Epithelial cell of proximal tubule (primary cell): ENCODE data around the gene MC2R. TPM values are rescaled to one million over a fixed set of nuclear protein-coding genes. Genes with fewer than 3 reads are reported as not detected.

Source experiments
- DNase-seq: peaks from one replicate; pipeline ENCODE4 v3.0.0-alpha.2; 2011; ENCODE audit warnings: low read depth
- H3K4me3 ChIP-seq: 2 replicates; pipeline ENCODE4 v1.5.1; 2011; ENCODE audit warnings: low read depth, mild to moderate bottlenecking, low read length
- CTCF ChIP-seq: conservative IDR thresholded peaks from 2 replicates; pipeline ENCODE4 v1.5.1; 2012; ENCODE audit warnings: low read depth, mild to moderate bottlenecking, low read length
- total RNA-seq: library from RNA; depleted of rRNA; stranded (reverse); fragments of >200 nt; gene quantifications from 2 replicates; pipeline ENCODE4 v1.2.3, GENCODE V29; 2015

Gene MC2R
- total RNA-seq, 1 donor from 2014 or later = not detected

GRCh38 chr18:13885009-13885408 is 30.3 kb downstream of the MC2R start:
- no peak for DNase-seq
- TF ChIP-seq CTCF = no peak
- no peak overlapping the region for H3K4me3 ChIP-seq

- no peak overlapping the region for H3K4me3 ChIP-seq
- no peak for TF ChIP-seq CTCF
- no peak for DNase-seq
Measured at GRCh38 chr18:13879937-13880336, 35.4 kb downstream of the MC2R start.

- no peak overlapping the region for H3K4me3 ChIP-seq
- no peak for DNase-seq
- no peak for TF ChIP-seq CTCF
Measured at GRCh38 chr18:13879492-13879891, 35.8 kb downstream of the MC2R start.

- no peak for TF ChIP-seq CTCF
- DNase-seq = no peak
Measured at GRCh38 chr18:13878857-13879256, 36.5 kb downstream of the MC2R start.

GRCh38 chr18:13877157-13877556 is 38.2 kb downstream of the MC2R start:
- DNase-seq = no peak
- H3K4me3 ChIP-seq = no peak overlapping the region
- TF ChIP-seq CTCF = no peak

More at GRCh38 chr18:13878857-13879256, 36.5 kb downstream of the MC2R start:
- no peak overlapping the region for H3K4me3 ChIP-seq

GRCh38 chr18:13874558-13874957 is 40.8 kb downstream of the MC2R start:
- no peak overlapping the region for H3K4me3 ChIP-seq
- DNase-seq = no peak
- no peak for TF ChIP-seq CTCF

GRCh38 chr18:13872932-13873331 is 42.4 kb downstream of the MC2R start:
- no peak for TF ChIP-seq CTCF
- no peak overlapping the region for H3K4me3 ChIP-seq
- DNase-seq = no peak
